Neural cell (in vitro differentiated cells): ENCODE data around the gene LIMS1. TPM values are rescaled to one million over a fixed set of nuclear protein-coding genes. Genes with fewer than 3 reads are reported as not detected.
"Not testable (repeated sequence)": the region's sequence is repeated elsewhere in the genome, so short reads cannot be mapped to it uniquely, and the experiment has no call there.

Source experiments
- H2AFZ ChIP-seq: fragments of 200-600, 300-800 bp; sonication (generic), shearing (Covaris generic); 2 replicates; pipeline ENCODE4 v1.6.0; 2014; ENCODE audit warnings: low read depth, mild to moderate bottlenecking, antibody characterized with exemption, low read length, moderate library complexity
- H3F3A ChIP-seq: fragments of 200-600 bp; shearing (Covaris generic); 2 replicates; pipeline ENCODE4 v1.6.1; 2016; ENCODE audit warnings: mild to moderate bottlenecking, moderate library complexity, mixed read lengths, antibody characterized with exemption, low read length; ENCODE audit not compliant: insufficient read depth, poor library complexity, severe bottlenecking
- H3K27ac ChIP-seq: fragments of 200-600, 300-800 bp; sonication (generic), shearing (Covaris generic); 2 replicates; pipeline ENCODE4 v1.5.1; 2014; ENCODE audit warnings: mild to moderate bottlenecking, low read length, moderate library complexity
- H3K27me3 ChIP-seq: fragments of 300-800, 200-600 bp; sonication (generic), shearing (Covaris generic); 2 replicates; pipeline ENCODE4 v1.6.0; 2014; ENCODE audit warnings: mild to moderate bottlenecking, low read depth, low read length, moderate library complexity; ENCODE audit not compliant: insufficient read depth
- H3K36me3 ChIP-seq: fragments of 300-800, 200-600 bp; sonication (generic), shearing (Covaris generic); 2 replicates; pipeline ENCODE4 v1.5.1; 2014; ENCODE audit warnings: mild to moderate bottlenecking, antibody characterized with exemption, low read length, moderate library complexity; ENCODE audit not compliant: insufficient read depth
- H3K4me2 ChIP-seq: fragments of 300-800, 200-600 bp; sonication (generic), shearing (Covaris generic); 2 replicates; pipeline ENCODE4 v1.6.0; 2014; ENCODE audit warnings: mild to moderate bottlenecking, low read length
- H3K4me3 ChIP-seq: fragments of 300-800, 200-600 bp; sonication (generic), shearing (Covaris generic); 2 replicates; pipeline ENCODE4 v1.5.1; 2014; ENCODE audit warnings: mild to moderate bottlenecking, low read length, moderate library complexity
- H3K79me2 ChIP-seq: fragments of 200-600 bp; shearing (Covaris generic); replicated peaks from 2 replicates; pipeline ENCODE4 v1.6.0; 2014; ENCODE audit warnings: mild to moderate bottlenecking, low read length, moderate library complexity; ENCODE audit not compliant: insufficient read depth
- H3K9ac ChIP-seq: fragments of 300-800, 200-600 bp; sonication (generic), shearing (Covaris generic); 2 replicates; pipeline ENCODE4 v1.6.1; 2016; ENCODE audit warnings: mild to moderate bottlenecking, low read length, mixed read lengths
- H3K9me2 ChIP-seq: fragments of 200-600 bp; shearing (Covaris generic); 2 replicates; pipeline ENCODE4 v1.6.1; 2016; ENCODE audit warnings: mild to moderate bottlenecking, low read length, mixed read lengths; ENCODE audit not compliant: insufficient read depth
- H3K9me3 ChIP-seq: fragments of 200-600, 300-800 bp; sonication (generic), shearing (Covaris generic); 2 replicates; pipeline ENCODE4 v1.6.1; 2016; ENCODE audit warnings: mild to moderate bottlenecking, mixed run types, low read length, moderate library complexity, mixed read lengths
- H4K20me1 ChIP-seq: fragments of 200-600 bp; shearing (Covaris generic); 2 replicates; pipeline ENCODE4 v1.6.1; 2016; ENCODE audit warnings: mild to moderate bottlenecking, mixed run types; ENCODE audit not compliant: insufficient read depth
- polyA plus RNA-seq: library from polyadenylated mRNA; depleted of rRNA; stranded (reverse); fragments of >200 nt; gene quantifications from 2 replicates; pipeline ENCODE4 v1.2.3, GENCODE V29; 2014

LIMS1 gene
- polyA plus RNA-seq, 1 donor from 2014 or later: 12.3 TPM

DNA sequence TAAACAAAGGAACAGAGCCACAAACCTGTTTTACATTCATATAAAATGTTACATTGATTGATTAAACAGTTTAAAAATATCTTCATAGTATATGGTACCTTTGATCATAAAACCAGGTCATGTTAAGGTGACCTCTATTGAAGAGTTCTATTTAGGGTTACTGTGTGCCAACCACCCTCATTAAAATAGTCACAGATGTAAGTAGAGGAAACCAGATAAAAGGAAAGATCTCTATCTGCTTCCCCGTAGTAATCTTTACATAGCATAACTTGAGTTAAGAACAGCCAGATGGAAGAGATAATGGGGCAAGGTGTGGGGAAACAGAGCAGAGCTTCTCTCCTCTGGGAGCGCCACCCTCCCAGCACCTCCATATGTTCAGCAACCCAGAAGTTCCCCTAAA lies 117.2 kb downstream of the LIMS1 start:
- not testable (repeated sequence) for H3K27me3 ChIP-seq, H2AFZ ChIP-seq, H3K9me3 ChIP-seq, H3K4me3 ChIP-seq, H3K27ac ChIP-seq, H3K79me2 ChIP-seq, H3K9me2 ChIP-seq, H4K20me1 ChIP-seq, H3K4me2 ChIP-seq, H3K9ac ChIP-seq, H3F3A ChIP-seq, H3K36me3 ChIP-seq

- H3K9me2 ChIP-seq, H3K4me2 ChIP-seq, H3F3A ChIP-seq, H3K4me3 ChIP-seq, H4K20me1 ChIP-seq, H3K9me3 ChIP-seq, H3K36me3 ChIP-seq, H3K9ac ChIP-seq, H3K27me3 ChIP-seq, H3K27ac ChIP-seq, H2AFZ ChIP-seq, H3K79me2 ChIP-seq: not testable (repeated sequence)
Observed at GRCh38 chr2:108652187-108652931, 118.1 kb downstream of the LIMS1 start.

- H2AFZ ChIP-seq, H3K79me2 ChIP-seq, H3K27ac ChIP-seq, H3K4me3 ChIP-seq, H3K9me2 ChIP-seq, H3K4me2 ChIP-seq, H3K27me3 ChIP-seq, H3K36me3 ChIP-seq, H3F3A ChIP-seq, H4K20me1 ChIP-seq, H3K9ac ChIP-seq, H3K9me3 ChIP-seq: not testable (repeated sequence)
Observed at GRCh38 chr2:108653425-108653824, 119.2 kb downstream of the LIMS1 start.

DNA sequence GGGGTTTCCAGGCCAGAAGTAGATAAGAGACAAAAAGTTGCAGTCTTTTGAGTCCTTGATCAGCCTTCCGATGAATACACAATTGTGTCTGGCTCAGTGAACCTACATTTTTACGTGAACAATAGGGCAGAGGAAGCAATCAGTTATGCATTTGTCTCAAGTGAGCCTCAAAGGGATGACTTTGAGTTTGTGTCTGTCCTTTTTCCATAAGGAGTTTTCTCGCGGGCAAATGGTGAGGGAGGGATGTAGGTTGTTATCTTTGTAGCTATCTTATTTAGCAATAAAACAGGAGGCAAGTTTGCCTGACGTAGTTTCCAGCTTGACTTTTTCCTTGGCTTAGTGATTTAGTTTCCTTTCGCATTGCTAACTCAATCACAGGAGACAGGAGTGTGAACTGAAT lies 119.6 kb downstream of the LIMS1 start:
- H3K9ac ChIP-seq, H3F3A ChIP-seq, H3K27ac ChIP-seq, H3K9me3 ChIP-seq, H3K9me2 ChIP-seq, H4K20me1 ChIP-seq, H3K79me2 ChIP-seq, H3K4me2 ChIP-seq, H3K4me3 ChIP-seq, H3K36me3 ChIP-seq, H3K27me3 ChIP-seq, H2AFZ ChIP-seq: not testable (repeated sequence)

DNA sequence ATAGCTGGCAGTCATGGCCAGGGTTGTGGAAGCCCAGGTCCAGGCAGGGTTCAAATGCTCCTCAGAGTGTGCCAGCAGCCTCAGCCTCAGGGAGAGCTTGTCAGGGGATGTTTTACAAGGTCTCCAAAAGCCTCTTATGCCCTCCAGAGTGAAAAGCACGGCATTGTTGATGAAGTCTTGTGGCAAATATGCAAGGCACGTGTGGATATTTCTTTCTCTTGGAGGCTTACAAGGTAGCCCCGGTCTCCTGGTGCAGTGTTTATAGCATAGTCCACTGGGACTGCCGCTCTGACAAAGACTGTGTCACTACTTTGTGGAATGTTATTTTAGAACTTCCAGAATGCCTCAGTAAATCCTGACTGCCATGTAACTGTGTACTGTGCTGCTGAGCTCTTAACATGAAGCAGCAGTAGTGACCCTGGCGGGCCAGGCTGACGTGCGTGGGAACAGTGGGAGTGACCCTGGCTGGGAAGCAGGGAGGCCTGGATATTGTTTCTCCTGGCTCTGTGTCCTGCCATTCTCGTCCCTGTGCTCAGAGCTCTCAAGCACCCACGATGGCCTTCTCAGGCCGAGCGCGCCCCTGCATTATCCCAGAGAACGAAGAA lies 120.4 kb downstream of the LIMS1 start:
- not testable (repeated sequence) for H3K27ac ChIP-seq, H3F3A ChIP-seq, H4K20me1 ChIP-seq, H3K79me2 ChIP-seq, H3K4me3 ChIP-seq, H3K9me3 ChIP-seq, H3K9me2 ChIP-seq, H3K27me3 ChIP-seq, H3K9ac ChIP-seq, H3K36me3 ChIP-seq, H2AFZ ChIP-seq, H3K4me2 ChIP-seq

GRCh38 chr2:108655270-108655669 lies 121.0 kb downstream of the LIMS1 start:
- H3K27me3 ChIP-seq, H3K9me3 ChIP-seq, H3F3A ChIP-seq, H3K9me2 ChIP-seq, H4K20me1 ChIP-seq, H2AFZ ChIP-seq, H3K36me3 ChIP-seq, H3K4me2 ChIP-seq, H3K4me3 ChIP-seq, H3K79me2 ChIP-seq, H3K27ac ChIP-seq, H3K9ac ChIP-seq: not testable (repeated sequence)

GRCh38 chr2:108656282-108656681 lies 122.0 kb downstream of the LIMS1 start:
- not testable (repeated sequence) for H3K27ac ChIP-seq, H3K27me3 ChIP-seq, H4K20me1 ChIP-seq, H3K9ac ChIP-seq, H3K9me3 ChIP-seq, H3K9me2 ChIP-seq, H3K79me2 ChIP-seq, H3F3A ChIP-seq, H3K4me2 ChIP-seq, H3K4me3 ChIP-seq, H3K36me3 ChIP-seq, H2AFZ ChIP-seq

GRCh38 chr2:108657517-108657916 lies 123.2 kb downstream of the LIMS1 start:
- not testable (repeated sequence) for H2AFZ ChIP-seq, H3K27ac ChIP-seq, H3K4me2 ChIP-seq, H3F3A ChIP-seq, H3K9me3 ChIP-seq, H4K20me1 ChIP-seq, H3K36me3 ChIP-seq, H3K79me2 ChIP-seq, H3K27me3 ChIP-seq, H3K4me3 ChIP-seq, H3K9ac ChIP-seq, H3K9me2 ChIP-seq
